WTC11 (cell line): ENCODE results near the gene ARHGAP15.

Experiments used
- FOXJ3 ChIP-seq: sonication (generic); formaldehyde crosslinking; IDR thresholded peaks from 2 replicates; pipeline ENCODE4 v1.9.0; 2021; ENCODE audit warnings: missing genetic modification reagents, mild to moderate bottlenecking, borderline replicate concordance
- FOXK1 ChIP-seq: sonication (generic); formaldehyde crosslinking; IDR thresholded peaks from 2 replicates; pipeline ENCODE4 v1.8.0; 2022; ENCODE audit warnings: mild to moderate bottlenecking, moderate library complexity, missing genetic modification reagents
- TCF7 ChIP-seq: sonication (generic); formaldehyde crosslinking; IDR thresholded peaks from 2 replicates; pipeline ENCODE4 v1.8.0; 2022; ENCODE audit warnings: mild to moderate bottlenecking, low read depth, missing genetic modification reagents, moderate library complexity
- TP53 ChIP-seq: sonication (generic); formaldehyde crosslinking; IDR thresholded peaks from 2 replicates; pipeline ENCODE4 v1.8.1; 2023; ENCODE audit warnings: mild to moderate bottlenecking, missing genetic modification reagents
- ZNF232 ChIP-seq: sonication (generic); formaldehyde crosslinking; IDR thresholded peaks from 2 replicates; pipeline ENCODE4 v1.8.0; 2022; ENCODE audit warnings: mild to moderate bottlenecking, missing genetic modification reagents
- TF ChIP-seq, protein P1 (sequence below): fragments of 200-600 bp; IDR thresholded peaks from 2 replicates; pipeline ENCODE4 v1.8.0; 2022; ENCODE audit warnings: antibody characterized with exemption
- TF ChIP-seq, protein P2 (sequence below): sonication (generic); formaldehyde crosslinking; IDR thresholded peaks from 2 replicates; pipeline ENCODE4 v1.8.1; 2022; ENCODE audit warnings: low read depth, mild to moderate bottlenecking, moderate library complexity, missing genetic modification reagents, borderline replicate concordance
- TF ChIP-seq, protein P3 (sequence below): fragments of 250-450 bp; sonication (Bioruptor Pico); IDR thresholded peaks from 2 replicates; pipeline ENCODE4 v1.9.0; 2021; ENCODE audit warnings: mild to moderate bottlenecking
- TF ChIP-seq, protein P4 (sequence below): sonication (generic); formaldehyde crosslinking; IDR thresholded peaks from 2 replicates; pipeline ENCODE4 v1.8.1; 2023; ENCODE audit warnings: mild to moderate bottlenecking, missing genetic modification reagents, moderate library complexity

DNA sequence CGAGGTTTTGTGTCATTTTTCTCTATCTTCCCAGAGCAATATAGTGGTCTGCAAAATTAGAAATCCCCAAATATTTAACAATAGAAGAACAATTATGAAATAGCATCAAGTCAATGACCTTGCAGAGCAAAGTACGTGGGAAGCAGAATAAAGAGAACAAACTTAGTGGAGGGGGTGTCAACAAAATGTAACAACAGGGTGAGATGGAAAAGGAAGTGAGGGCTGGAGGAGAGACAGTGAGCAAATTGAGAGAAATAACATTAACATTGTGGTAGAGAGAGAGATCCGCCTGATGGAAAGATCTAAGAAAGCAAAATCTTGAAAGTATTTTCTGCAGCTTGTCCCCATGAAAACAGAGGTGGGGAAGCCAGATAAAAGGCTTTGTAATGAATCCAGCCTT, 23.4 kb downstream of the ARHGAP15 start:
- TF ChIP-seq, protein P1, sequence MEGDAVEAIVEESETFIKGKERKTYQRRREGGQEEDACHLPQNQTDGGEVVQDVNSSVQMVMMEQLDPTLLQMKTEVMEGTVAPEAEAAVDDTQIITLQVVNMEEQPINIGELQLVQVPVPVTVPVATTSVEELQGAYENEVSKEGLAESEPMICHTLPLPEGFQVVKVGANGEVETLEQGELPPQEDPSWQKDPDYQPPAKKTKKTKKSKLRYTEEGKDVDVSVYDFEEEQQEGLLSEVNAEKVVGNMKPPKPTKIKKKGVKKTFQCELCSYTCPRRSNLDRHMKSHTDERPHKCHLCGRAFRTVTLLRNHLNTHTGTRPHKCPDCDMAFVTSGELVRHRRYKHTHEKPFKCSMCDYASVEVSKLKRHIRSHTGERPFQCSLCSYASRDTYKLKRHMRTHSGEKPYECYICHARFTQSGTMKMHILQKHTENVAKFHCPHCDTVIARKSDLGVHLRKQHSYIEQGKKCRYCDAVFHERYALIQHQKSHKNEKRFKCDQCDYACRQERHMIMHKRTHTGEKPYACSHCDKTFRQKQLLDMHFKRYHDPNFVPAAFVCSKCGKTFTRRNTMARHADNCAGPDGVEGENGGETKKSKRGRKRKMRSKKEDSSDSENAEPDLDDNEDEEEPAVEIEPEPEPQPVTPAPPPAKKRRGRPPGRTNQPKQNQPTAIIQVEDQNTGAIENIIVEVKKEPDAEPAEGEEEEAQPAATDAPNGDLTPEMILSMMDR: no peak
- TF ChIP-seq, protein P2, sequence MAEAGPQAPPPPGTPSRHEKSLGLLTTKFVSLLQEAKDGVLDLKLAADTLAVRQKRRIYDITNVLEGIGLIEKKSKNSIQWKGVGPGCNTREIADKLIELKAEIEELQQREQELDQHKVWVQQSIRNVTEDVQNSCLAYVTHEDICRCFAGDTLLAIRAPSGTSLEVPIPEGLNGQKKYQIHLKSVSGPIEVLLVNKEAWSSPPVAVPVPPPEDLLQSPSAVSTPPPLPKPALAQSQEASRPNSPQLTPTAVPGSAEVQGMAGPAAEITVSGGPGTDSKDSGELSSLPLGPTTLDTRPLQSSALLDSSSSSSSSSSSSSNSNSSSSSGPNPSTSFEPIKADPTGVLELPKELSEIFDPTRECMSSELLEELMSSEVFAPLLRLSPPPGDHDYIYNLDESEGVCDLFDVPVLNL: no peak
- TF ChIP-seq, protein P3, sequence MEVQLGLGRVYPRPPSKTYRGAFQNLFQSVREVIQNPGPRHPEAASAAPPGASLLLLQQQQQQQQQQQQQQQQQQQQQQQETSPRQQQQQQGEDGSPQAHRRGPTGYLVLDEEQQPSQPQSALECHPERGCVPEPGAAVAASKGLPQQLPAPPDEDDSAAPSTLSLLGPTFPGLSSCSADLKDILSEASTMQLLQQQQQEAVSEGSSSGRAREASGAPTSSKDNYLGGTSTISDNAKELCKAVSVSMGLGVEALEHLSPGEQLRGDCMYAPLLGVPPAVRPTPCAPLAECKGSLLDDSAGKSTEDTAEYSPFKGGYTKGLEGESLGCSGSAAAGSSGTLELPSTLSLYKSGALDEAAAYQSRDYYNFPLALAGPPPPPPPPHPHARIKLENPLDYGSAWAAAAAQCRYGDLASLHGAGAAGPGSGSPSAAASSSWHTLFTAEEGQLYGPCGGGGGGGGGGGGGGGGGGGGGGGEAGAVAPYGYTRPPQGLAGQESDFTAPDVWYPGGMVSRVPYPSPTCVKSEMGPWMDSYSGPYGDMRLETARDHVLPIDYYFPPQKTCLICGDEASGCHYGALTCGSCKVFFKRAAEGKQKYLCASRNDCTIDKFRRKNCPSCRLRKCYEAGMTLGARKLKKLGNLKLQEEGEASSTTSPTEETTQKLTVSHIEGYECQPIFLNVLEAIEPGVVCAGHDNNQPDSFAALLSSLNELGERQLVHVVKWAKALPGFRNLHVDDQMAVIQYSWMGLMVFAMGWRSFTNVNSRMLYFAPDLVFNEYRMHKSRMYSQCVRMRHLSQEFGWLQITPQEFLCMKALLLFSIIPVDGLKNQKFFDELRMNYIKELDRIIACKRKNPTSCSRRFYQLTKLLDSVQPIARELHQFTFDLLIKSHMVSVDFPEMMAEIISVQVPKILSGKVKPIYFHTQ (CRISPR knock-in tag): no peak
- TF ChIP-seq TP53 (CRISPR knock-in tag) (no peak), FOXK1 (no peak), TCF7 (no peak), ZNF232 (CRISPR knock-in tag) (no peak), FOXJ3 (no peak)
- TF ChIP-seq, protein P4, sequence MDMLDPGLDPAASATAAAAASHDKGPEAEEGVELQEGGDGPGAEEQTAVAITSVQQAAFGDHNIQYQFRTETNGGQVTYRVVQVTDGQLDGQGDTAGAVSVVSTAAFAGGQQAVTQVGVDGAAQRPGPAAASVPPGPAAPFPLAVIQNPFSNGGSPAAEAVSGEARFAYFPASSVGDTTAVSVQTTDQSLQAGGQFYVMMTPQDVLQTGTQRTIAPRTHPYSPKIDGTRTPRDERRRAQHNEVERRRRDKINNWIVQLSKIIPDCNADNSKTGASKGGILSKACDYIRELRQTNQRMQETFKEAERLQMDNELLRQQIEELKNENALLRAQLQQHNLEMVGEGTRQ (CRISPR knock-in tag): no peak
